22Rv1 (cell line): ENCODE results near the gene KCNQ4.

ENCODE experiments used
- CTCF ChIP-seq: fragments of 450-650 bp; IDR thresholded peaks from 2 replicates; pipeline ENCODE4 v1.5.1; 2017; ENCODE audit warnings: mild to moderate bottlenecking
- ZFX ChIP-seq: fragments of 450-650 bp; IDR thresholded peaks from 2 replicates; pipeline ENCODE4 v1.6.1; 2017; ENCODE audit warnings: antibody characterized with exemption, borderline replicate concordance

GRCh38 chr1:40825996-40826395 is 42.4 kb downstream of the KCNQ4 start:
- TF ChIP-seq CTCF, result no peak
- TF ChIP-seq ZFX, result no peak
